KMS-11 (cell line): Measurements from ENCODE around the gene EP400.
"Not testable (repeated sequence)": the region's sequence is repeated elsewhere in the genome, so short reads cannot be mapped to it uniquely, and the experiment has no call there.

ENCODE experiments used
- H2AFZ ChIP-seq: fragments of 200-600 bp; sonication (generic); 2 replicates; pipeline ENCODE4 v1.6.1; 2016; ENCODE audit warnings: antibody characterized with exemption, mixed run types, low read depth
- H3K27ac ChIP-seq: fragments of 200-600 bp; sonication (generic); 2 replicates; pipeline ENCODE4 v1.6.1; 2016; ENCODE audit warnings: mild to moderate bottlenecking, mixed run types
- H3K27me3 ChIP-seq: fragments of 200-600 bp; sonication (generic); 2 replicates; pipeline ENCODE4 v1.6.1; 2017; ENCODE audit warnings: mild to moderate bottlenecking, low read depth, mixed run types, moderate library complexity; ENCODE audit not compliant: insufficient read depth
- H3K36me3 ChIP-seq: fragments of 200-600 bp; sonication (generic); 2 replicates; pipeline ENCODE4 v1.6.1; 2017; ENCODE audit warnings: mild to moderate bottlenecking, mixed run types; ENCODE audit not compliant: insufficient read depth
- H3K4me1 ChIP-seq: fragments of 200-600 bp; sonication (generic); 2 replicates; pipeline ENCODE4 v1.6.1; 2016; ENCODE audit warnings: mild to moderate bottlenecking, low read depth, mixed run types; ENCODE audit not compliant: poor library complexity, severe bottlenecking
- H3K4me2 ChIP-seq: fragments of 200-600 bp; sonication (generic); 2 replicates; pipeline ENCODE4 v1.7.0; 2016; ENCODE audit warnings: mild to moderate bottlenecking, mixed run types
- H3K4me3 ChIP-seq: fragments of 200-600 bp; sonication (generic); IDR thresholded peaks from 2 replicates; pipeline ENCODE4 v1.6.1; 2017; ENCODE audit warnings: low read depth, low read length, mixed read lengths; ENCODE audit not compliant: insufficient read depth
- H3K79me2 ChIP-seq: fragments of 200-600 bp; sonication (generic); 2 replicates; pipeline ENCODE4 v1.6.1; 2016; ENCODE audit warnings: low read depth, mixed run types; ENCODE audit not compliant: insufficient read depth
- H3K9ac ChIP-seq: fragments of 200-600 bp; sonication (generic); 2 replicates; pipeline ENCODE4 v1.6.1; 2016; ENCODE audit warnings: mild to moderate bottlenecking, mixed run types
- H4K20me1 ChIP-seq: fragments of 200-600 bp; sonication (generic); 2 replicates; pipeline ENCODE4 v1.6.1; 2016; ENCODE audit warnings: mild to moderate bottlenecking, mixed run types; ENCODE audit not compliant: insufficient read depth
- CTCF ChIP-seq: fragments of 200-600 bp; sonication (generic); conservative IDR thresholded peaks from 2 replicates; pipeline ENCODE4 v1.6.1; 2017; ENCODE audit warnings: low read depth, mild to moderate bottlenecking, antibody characterized with exemption, low read length, moderate library complexity, mixed read lengths

EP400 gene

GRCh38 chr12:131944601-131945251 lies 5.0 kb upstream of the EP400 start:
- Histone ChIP-seq H3K4me3 (no peak overlapping the region), H3K4me2 (no peak overlapping the region), H4K20me1 (no peaks in the 10 kb centered on the region), H3K4me1 (peaks cover 9% of the 10 kb centered on the region), H3K9ac (no peak overlapping the region), H3K79me2 (no peaks in the 10 kb centered on the region), H3K27me3 (no peaks in the 10 kb centered on the region), H3K36me3 (no peaks in the 10 kb centered on the region), H3K27ac (no peak overlapping the region), H2AFZ (no peak overlapping the region)
- TF ChIP-seq CTCF, result no peak

DNA sequence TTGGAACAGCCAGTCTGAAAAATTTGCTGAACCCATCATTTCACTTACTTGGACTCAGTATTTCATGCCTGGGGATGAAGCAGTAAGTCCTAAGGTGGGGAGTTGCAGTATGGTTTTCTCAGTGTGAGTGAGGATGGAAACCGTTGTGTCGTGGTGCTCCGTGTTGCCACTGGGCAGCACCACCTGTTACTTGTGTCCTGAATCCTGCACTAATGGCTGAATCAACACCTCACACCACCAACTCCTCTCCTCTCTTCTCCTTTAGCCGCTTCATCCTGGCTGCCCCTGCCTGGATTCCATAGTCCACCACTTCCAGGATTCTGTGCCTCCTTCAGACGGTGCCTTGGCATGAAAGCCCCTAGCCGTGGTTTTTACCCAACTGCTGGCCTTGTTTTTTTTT lies 3.0 kb upstream of the EP400 start:
- Histone ChIP-seq H3K79me2 (peaks cover 15% of the 10 kb centered on the region; the same call in 1 of the 2 replicates), H3K9ac (no peak overlapping the region), H3K27ac (no peak overlapping the region), H4K20me1 (no peaks in the 10 kb centered on the region), H3K4me2 (no peak overlapping the region; the same call in 1 of the 2 replicates), H3K4me1 (peaks cover 9% of the 10 kb centered on the region), H2AFZ (no peak overlapping the region), H3K36me3 (no peaks in the 10 kb centered on the region), H3K4me3 (no peak overlapping the region), H3K27me3 (no peaks in the 10 kb centered on the region)
- no peak for TF ChIP-seq CTCF

DNA sequence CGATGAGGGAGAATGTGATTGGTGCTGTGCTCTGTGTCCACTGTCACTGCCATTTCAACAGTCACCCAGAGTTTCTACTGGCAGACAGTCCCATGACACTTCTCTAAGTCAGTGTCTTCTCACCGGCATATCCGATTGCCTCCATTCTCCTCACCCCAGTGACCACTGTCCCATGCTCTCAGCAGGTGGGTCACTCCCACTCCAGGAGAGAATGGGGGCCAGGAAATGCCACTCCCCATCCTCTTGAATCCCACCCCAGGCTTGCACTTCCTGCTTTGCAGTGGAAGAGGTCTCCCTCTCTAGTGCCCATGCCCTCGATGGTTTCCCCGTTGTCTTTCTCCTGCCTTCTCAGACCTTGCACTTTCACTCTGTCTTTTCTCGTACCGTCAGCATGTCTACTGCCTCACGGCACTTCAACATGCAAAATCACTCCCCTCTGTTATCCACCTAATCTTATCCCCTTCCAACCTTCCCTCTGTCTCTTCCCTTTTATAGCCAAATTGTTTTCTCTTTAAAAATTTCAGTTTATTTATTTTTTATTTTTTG lies 2.2 kb upstream of the EP400 start:
- H3K4me2 ChIP-seq, result peak overlapping the region; percentile 51; the same call in 1 of the 2 replicates
- no peaks in the 10 kb centered on the region for H3K27me3 ChIP-seq
- H3K79me2 ChIP-seq, result peaks cover 20% of the 10 kb centered on the region; the same call in 1 of the 2 replicates
- peaks cover 9% of the 10 kb centered on the region for H3K4me1 ChIP-seq
- TF ChIP-seq CTCF, result no peak
- no peaks in the 10 kb centered on the region for H3K36me3 ChIP-seq
- no peak overlapping the region for H3K9ac ChIP-seq
- peak overlapping the region; percentile 34; the same call in 1 of the 2 replicates for H2AFZ ChIP-seq
- no peak overlapping the region for H3K27ac ChIP-seq
- H3K4me3 ChIP-seq, result no peak overlapping the region
- H4K20me1 ChIP-seq, result no peaks in the 10 kb centered on the region

GRCh38 chr12:131948166-131948712 lies 1.5 kb upstream of the EP400 start:
- Histone ChIP-seq H3K36me3 (no peaks in the 10 kb centered on the region), H3K27ac (no peak overlapping the region), H2AFZ (no peak overlapping the region), H4K20me1 (no peaks in the 10 kb centered on the region), H3K27me3 (no peaks in the 10 kb centered on the region), H3K4me1 (peaks cover 9% of the 10 kb centered on the region), H3K79me2 (peaks cover 27% of the 10 kb centered on the region; the same call in 1 of the 2 replicates), H3K4me2 (peak overlapping the region; percentile 51; the same call in 1 of the 2 replicates), H3K4me3 (no peak overlapping the region), H3K9ac (no peak overlapping the region)
- TF ChIP-seq CTCF, result no peak

DNA sequence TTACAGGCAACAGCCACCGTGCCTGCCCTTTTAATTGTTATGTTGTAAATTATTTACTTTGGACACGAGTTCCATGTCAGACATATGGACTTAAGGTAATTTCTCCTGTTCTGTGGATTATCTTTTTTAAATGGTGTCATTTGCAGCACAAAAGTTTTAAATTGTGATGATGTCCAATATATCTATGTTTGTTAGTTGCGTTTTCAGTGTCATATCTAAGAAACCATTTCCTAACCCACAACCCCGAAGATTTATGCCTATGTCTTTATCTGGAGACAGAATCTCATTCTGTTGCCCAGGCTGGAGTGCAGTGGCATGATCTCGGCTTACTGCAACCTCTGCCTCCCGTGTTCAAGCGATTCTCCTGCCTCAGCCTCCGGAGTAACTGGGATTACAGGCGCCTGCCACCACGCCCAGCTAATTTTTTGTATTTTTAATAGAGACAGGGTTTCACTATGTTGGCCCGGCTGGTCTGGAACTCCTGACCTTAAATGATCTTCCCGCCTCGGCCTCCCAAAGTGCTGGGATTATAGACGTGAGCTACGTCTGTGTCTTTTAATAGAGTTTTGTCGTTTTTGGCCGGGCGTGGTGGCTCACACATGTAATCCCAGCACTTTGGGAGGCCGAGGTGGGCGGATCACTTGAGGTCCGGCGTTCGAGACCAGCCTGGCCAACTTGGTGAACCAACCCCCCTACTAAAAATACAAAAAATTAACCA lies 870 bp upstream of the EP400 start:
- H3K27ac ChIP-seq, H4K20me1 ChIP-seq: not testable (repeated sequence)
- peaks cover 33% of the 10 kb centered on the region; the same call in 1 of the 2 replicates for H3K79me2 ChIP-seq

More for the DNA sequence above, 870 bp upstream of the EP400 start:
- not testable (repeated sequence) for H3K27me3 ChIP-seq, H3K4me3 ChIP-seq, H3K9ac ChIP-seq, H3K4me1 ChIP-seq, H3K36me3 ChIP-seq, H2AFZ ChIP-seq
- 0 out of 2 replicates have a peak overlapping the region, but pooled peaks have one; percentile 17 for H3K4me2 ChIP-seq
